ENCODE data around the gene ELAVL1. TPM values are rescaled to one million over a fixed set of nuclear protein-coding genes. Genes with fewer than 3 reads are reported as not detected.

The ELAVL1 gene
- total and polyA plus RNA-seq, 2 of the 13 experiments (the other 11 are each of a cell fraction or from before 2014, with no cell fraction given), result 27.9 to 38.4 TPM

DNA sequence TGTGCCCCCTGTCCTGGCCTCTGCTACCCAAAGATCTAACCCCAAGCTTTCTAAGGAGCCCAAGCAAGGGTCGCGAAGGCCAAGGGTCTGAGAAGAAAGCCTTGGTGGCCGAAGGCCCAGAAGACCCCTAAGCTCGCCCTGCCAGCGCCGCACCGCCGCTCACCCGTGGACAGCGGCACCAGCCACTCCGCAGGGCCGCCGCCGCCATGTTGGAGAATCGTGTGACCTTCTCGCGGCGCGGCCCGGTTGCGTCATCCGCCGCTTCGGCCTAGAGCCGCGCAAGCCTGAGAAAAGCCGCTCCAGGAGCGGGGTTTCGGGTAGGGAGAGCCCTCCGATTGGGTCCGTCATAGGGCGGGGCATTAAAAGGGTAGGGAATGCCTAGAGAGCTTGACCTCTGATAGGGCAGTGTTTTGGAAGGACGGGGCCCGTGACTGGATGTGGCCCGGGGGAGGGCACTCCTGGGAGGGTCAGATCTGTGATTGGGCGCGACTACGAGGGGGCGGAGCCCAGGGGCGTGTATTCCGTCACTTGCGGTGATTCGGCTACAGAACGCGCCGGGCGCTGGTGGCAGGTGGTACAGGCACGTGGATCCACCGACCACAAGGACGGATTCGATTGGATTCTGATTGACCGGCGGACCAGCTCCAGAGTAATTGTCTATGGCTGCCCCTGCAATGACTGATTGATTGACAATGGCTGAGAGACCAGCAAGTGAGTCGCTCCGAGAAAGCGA is 61.8 kb downstream of the ELAVL1 start, which contains the start of gene TIMM44 (continued):
- TF ChIP-seq RAD51 (IDR thresholded peaks at IDR 0.05; ENCODE audit: borderline replicate concordance) (peak; percentile 12; the same call in 1 of the 2 replicates), ZMAT3 (CRISPR knock-in tag; conservative IDR thresholded peaks at IDR 0.05) (0 out of 2 replicates have a peak, but pooled peaks have one; percentile 72), HDAC2 (CRISPR knock-in tag; IDR thresholded peaks at IDR 0.05) (peak; percentile 37; the same call in 1 of the 2 replicates), CEBPG (CRISPR knock-in tag; IDR thresholded peaks at IDR 0.05) (peak; percentile 100), HMG20B (CRISPR knock-in tag; conservative IDR thresholded peaks at IDR 0.05) (0 out of 2 replicates have a peak, but pooled peaks have one; percentile 21), EP300 (IDR thresholded peaks at IDR 0.05; ENCODE audit: low read depth in 2 of 2, low read length in 2 of 2) (no peak), EP300 (CRISPR knock-in tag; IDR thresholded peaks at IDR 0.05; ENCODE audit: borderline replicate concordance) (no peak), NCOR1 (IDR thresholded peaks at IDR 0.05; ENCODE audit: borderline replicate concordance, low read length) (no peak; the same call in 1 of the 2 replicates), ZNF709 (CRISPR knock-in tag; IDR thresholded peaks at IDR 0.05) (peak; percentile 61; the same call in 1 of the 2 replicates), ZNF432 (CRISPR knock-in tag; IDR thresholded peaks at IDR 0.05; ENCODE audit: borderline replicate concordance) (no peak), ZNF468 (CRISPR knock-in tag; IDR thresholded peaks at IDR 0.05) (no peak), SAP130 (CRISPR knock-in tag; IDR thresholded peaks at IDR 0.05; ENCODE audit: low read depth) (peak; percentile 96), ZNF816 (CRISPR knock-in tag; IDR thresholded peaks at IDR 0.05; ENCODE audit: borderline replicate concordance) (peak; percentile 92)
- TF ChIP-seq, protein P1, sequence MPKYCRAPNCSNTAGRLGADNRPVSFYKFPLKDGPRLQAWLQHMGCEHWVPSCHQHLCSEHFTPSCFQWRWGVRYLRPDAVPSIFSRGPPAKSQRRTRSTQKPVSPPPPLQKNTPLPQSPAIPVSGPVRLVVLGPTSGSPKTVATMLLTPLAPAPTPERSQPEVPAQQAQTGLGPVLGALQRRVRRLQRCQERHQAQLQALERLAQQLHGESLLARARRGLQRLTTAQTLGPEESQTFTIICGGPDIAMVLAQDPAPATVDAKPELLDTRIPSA (CRISPR knock-in tag; IDR thresholded peaks at IDR 0.05; ENCODE audit: borderline replicate concordance), result no peak
- TF ChIP-seq, protein P2, sequence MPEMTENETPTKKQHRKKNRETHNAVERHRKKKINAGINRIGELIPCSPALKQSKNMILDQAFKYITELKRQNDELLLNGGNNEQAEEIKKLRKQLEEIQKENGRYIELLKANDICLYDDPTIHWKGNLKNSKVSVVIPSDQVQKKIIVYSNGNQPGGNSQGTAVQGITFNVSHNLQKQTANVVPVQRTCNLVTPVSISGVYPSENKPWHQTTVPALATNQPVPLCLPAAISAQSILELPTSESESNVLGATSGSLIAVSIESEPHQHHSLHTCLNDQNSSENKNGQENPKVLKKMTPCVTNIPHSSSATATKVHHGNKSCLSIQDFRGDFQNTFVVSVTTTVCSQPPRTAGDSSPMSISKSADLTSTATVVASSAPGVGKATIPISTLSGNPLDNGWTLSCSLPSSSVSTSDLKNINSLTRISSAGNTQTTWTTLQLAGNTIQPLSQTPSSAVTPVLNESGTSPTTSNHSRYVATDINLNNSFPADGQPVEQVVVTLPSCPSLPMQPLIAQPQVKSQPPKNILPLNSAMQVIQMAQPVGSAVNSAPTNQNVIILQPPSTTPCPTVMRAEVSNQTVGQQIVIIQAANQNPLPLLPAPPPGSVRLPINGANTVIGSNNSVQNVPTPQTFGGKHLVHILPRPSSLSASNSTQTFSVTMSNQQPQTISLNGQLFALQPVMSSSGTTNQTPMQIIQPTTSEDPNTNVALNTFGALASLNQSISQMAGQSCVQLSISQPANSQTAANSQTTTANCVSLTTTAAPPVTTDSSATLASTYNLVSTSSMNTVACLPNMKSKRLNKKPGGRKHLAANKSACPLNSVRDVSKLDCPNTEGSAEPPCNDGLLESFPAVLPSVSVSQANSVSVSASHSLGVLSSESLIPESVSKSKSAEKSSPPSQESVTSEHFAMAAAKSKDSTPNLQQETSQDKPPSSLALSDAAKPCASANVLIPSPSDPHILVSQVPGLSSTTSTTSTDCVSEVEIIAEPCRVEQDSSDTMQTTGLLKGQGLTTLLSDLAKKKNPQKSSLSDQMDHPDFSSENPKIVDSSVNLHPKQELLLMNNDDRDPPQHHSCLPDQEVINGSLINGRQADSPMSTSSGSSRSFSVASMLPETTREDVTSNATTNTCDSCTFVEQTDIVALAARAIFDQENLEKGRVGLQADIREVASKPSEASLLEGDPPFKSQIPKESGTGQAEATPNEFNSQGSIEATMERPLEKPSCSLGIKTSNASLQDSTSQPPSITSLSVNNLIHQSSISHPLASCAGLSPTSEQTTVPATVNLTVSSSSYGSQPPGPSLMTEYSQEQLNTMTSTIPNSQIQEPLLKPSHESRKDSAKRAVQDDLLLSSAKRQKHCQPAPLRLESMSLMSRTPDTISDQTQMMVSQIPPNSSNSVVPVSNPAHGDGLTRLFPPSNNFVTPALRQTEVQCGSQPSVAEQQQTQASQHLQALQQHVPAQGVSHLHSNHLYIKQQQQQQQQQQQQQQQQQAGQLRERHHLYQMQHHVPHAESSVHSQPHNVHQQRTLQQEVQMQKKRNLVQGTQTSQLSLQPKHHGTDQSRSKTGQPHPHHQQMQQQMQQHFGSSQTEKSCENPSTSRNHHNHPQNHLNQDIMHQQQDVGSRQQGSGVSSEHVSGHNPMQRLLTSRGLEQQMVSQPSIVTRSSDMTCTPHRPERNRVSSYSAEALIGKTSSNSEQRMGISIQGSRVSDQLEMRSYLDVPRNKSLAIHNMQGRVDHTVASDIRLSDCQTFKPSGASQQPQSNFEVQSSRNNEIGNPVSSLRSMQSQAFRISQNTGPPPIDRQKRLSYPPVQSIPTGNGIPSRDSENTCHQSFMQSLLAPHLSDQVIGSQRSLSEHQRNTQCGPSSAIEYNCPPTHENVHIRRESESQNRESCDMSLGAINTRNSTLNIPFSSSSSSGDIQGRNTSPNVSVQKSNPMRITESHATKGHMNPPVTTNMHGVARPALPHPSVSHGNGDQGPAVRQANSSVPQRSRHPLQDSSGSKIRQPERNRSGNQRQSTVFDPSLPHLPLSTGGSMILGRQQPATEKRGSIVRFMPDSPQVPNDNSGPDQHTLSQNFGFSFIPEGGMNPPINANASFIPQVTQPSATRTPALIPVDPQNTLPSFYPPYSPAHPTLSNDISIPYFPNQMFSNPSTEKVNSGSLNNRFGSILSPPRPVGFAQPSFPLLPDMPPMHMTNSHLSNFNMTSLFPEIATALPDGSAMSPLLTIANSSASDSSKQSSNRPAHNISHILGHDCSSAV (CRISPR knock-in tag; IDR thresholded peaks at IDR 0.05; ENCODE audit: borderline replicate concordance), result no peak
- TF ChIP-seq, protein P3, sequence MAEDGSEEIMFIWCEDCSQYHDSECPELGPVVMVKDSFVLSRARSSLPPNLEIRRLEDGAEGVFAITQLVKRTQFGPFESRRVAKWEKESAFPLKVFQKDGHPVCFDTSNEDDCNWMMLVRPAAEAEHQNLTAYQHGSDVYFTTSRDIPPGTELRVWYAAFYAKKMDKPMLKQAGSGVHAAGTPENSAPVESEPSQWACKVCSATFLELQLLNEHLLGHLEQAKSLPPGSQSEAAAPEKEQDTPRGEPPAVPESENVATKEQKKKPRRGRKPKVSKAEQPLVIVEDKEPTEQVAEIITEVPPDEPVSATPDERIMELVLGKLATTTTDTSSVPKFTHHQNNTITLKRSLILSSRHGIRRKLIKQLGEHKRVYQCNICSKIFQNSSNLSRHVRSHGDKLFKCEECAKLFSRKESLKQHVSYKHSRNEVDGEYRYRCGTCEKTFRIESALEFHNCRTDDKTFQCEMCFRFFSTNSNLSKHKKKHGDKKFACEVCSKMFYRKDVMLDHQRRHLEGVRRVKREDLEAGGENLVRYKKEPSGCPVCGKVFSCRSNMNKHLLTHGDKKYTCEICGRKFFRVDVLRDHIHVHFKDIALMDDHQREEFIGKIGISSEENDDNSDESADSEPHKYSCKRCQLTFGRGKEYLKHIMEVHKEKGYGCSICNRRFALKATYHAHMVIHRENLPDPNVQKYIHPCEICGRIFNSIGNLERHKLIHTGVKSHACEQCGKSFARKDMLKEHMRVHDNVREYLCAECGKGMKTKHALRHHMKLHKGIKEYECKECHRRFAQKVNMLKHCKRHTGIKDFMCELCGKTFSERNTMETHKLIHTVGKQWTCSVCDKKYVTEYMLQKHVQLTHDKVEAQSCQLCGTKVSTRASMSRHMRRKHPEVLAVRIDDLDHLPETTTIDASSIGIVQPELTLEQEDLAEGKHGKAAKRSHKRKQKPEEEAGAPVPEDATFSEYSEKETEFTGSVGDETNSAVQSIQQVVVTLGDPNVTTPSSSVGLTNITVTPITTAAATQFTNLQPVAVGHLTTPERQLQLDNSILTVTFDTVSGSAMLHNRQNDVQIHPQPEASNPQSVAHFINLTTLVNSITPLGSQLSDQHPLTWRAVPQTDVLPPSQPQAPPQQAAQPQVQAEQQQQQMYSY (CRISPR knock-in tag; IDR thresholded peaks at IDR 0.05), result peak; percentile 38; the same call in 1 of the 2 replicates
